ENCODE measurements around the gene TEX11. TPM values are rescaled to one million over a fixed set of nuclear protein-coding genes. Genes with fewer than 3 reads are reported as not detected.

TEX11 gene
- total RNA-seq, 2 donors from 2014 or later, result not detected

Other genes with a start within 250 kb of the TEX11 start
- not detected for gene SLC7A3, start 22.4 kb upstream of the TEX11 start, total RNA-seq
- gene SNX12, start 159.6 kb upstream of the TEX11 start, total RNA-seq, result 10 to 100 TPM; 48.9 to 57.3 TPM
- 10 to 100 TPM; 28.5 to 30.9 TPM for gene FOXO4, start 187.1 kb upstream of the TEX11 start, total RNA-seq
- not detected for gene CXorf65, start 198.0 kb upstream of the TEX11 start, total RNA-seq
- 1 to 10 TPM; 1.8 to 2.6 TPM for gene IL2RG, start 202.9 kb upstream of the TEX11 start, total RNA-seq
- gene MED12, start 209.9 kb upstream of the TEX11 start, total RNA-seq, result 10 to 100 TPM; 21.1 to 23.8 TPM
- gene NLGN3, start 236.1 kb upstream of the TEX11 start, total RNA-seq, result under 1 TPM; 0.52 to 0.97 TPM